Kidney (tissue), 14 donors: ENCODE measurements around the gene KLC1. TPM values are rescaled to one million over a fixed set of nuclear protein-coding genes. Genes with fewer than 3 reads are reported as not detected.
A peak's percentile ranks its signal among the peaks of the same experiment; 100 is the strongest.

ENCODE experiments used
- DNase-seq, 5 donors: peaks; one replicate each; pipeline ENCODE4 v3.0.0-alpha.2; 2013 to 2020
- FAIRE-seq: peaks from 2 replicates; lab custom pipeline; 2012; peaks lifted over from hg19 to GRCh38; lab: Jason Lieb, UNC
- H3K27ac ChIP-seq, 2 donors: one replicate each; pipeline ENCODE4 v1.7.0; 2013; ENCODE audit warnings: low read depth in 2 of 2, low read length in 2 of 2, inconsistent platforms in 1 of 2
- H3K27me3 ChIP-seq: one replicate; pipeline ENCODE4 v1.7.1; 2013; ENCODE audit warnings: low read length, inconsistent platforms; ENCODE audit not compliant: control insufficient read depth, insufficient read depth
- H3K36me3 ChIP-seq, 3 donors: one replicate each; pipeline versions ENCODE4 v1.7.0 to v1.7.1; 2013; ENCODE audit warnings: low read length in 3 of 3, control low read depth in 1 of 3, inconsistent platforms in 1 of 3; ENCODE audit not compliant: insufficient read depth in 3 of 3, control insufficient read depth in 2 of 3
- H3K4me1 ChIP-seq, 3 donors: one replicate each; pipeline versions ENCODE4 v1.7.0 to v1.7.1; 2013; ENCODE audit warnings: low read length in 3 of 3, inconsistent platforms in 1 of 3, low read depth in 1 of 3; ENCODE audit not compliant: control insufficient read depth in 2 of 3, insufficient read depth in 2 of 3
- H3K4me3 ChIP-seq, 3 donors: one replicate each; pipeline versions ENCODE4 v1.7.0 to v1.8.1; 2013; ENCODE audit warnings: low read length in 3 of 3, control low read depth in 1 of 3, inconsistent platforms in 1 of 3
- H3K9ac ChIP-seq, 3 donors: one replicate each; pipeline versions ENCODE4 v1.7.0 to v1.7.1; 2013; ENCODE audit warnings: low read length in 3 of 3, control low read depth in 1 of 3, inconsistent platforms in 1 of 3
- H3K9me3 ChIP-seq, 3 donors: one replicate each; pipeline versions ENCODE4 v1.7.0 to v1.7.1; 2013; ENCODE audit warnings: low read length in 3 of 3, control low read depth in 1 of 3, inconsistent platforms in 1 of 3; ENCODE audit not compliant: control insufficient read depth in 2 of 3, insufficient read depth in 1 of 3
- CTCF ChIP-seq: IDR thresholded peaks from 3 replicates; pipeline ENCODE4 v1.5.1; 2012; ENCODE audit warnings: mild to moderate bottlenecking, moderate library complexity, borderline replicate concordance; ENCODE audit not compliant: insufficient read depth; ENCODE audit errors: extremely low read depth
- intact Hi-C: fragments of 100-400 bp; cut with DNase I; formaldehyde crosslinking; loops from one replicate; pipeline ENCODE4 v1.11.1; 2022
- polyA plus RNA-seq: library from polyadenylated mRNA; stranded (reverse); fragments of 350-450 nt; fragmentation: Illumina TruSeq; extraction: RNeasy Lipid Tissue Mini Kit (QIAGEN cat#74804); gene quantifications from one replicate; pipeline ENCODE4 v1.2.3, GENCODE V29; 2014; ENCODE audit warnings: low read depth, low replicate concordance; ENCODE audit not compliant: insufficient read depth
- total RNA-seq: library from RNA; stranded (reverse); fragmentation: NEBNext Ultra II Directional; extraction: Animal tissue kit (Norgen Biotek cat#: 25700); gene quantifications from one replicate; pipeline ENCODE4 v1.2.1, GENCODE V29; 2021
- donor health status: control.
- donor health status: control.
- donor health status: control.
- donor health status: control.
- donor health status: control.
- donor health status: DM: yes; HTN: yes; CAD: no.
- donor health status: Normal renal cell carcinoma (clear cell type).

Gene KLC1
- total and polyA plus RNA-seq, 2 donors from 2014 or later: 49.8 to 152 TPM

GRCh38 chr14:103735815-103736545 lies 107.0 kb downstream of the KLC1 start:
- peaks cover 4 to 45% (median 16%) of the 10 kb centered on the region in 3 donors for H3K36me3 ChIP-seq
- DNase-seq (peak in 1 of 5 donors; percentile 76), FAIRE-seq (no peak)
- TF ChIP-seq CTCF: no peak
- H3K9me3 ChIP-seq: no peaks in the 10 kb centered on the region
- peaks cover 0 to 23% (median 16%) of the 10 kb centered on the region in 3 donors for H3K4me1 ChIP-seq
- peak overlapping the region; percentile 56 to 59 for H3K27ac ChIP-seq
- intact Hi-C loops: no loop called here
- H3K27me3 ChIP-seq: no peaks in the 10 kb centered on the region
- H3K9ac ChIP-seq: peak overlapping the region in 2 of 3 donors; percentile 14 to 25
- H3K4me3 ChIP-seq: no peak overlapping the region

GRCh38 chr14:103736546-103737431 lies 107.8 kb downstream of the KLC1 start:
- H3K9ac ChIP-seq: peak overlapping the region in 1 of 3 donors; percentile 14
- H3K27me3 ChIP-seq: no peaks in the 10 kb centered on the region
- no peak overlapping the region for H3K4me3 ChIP-seq
- DNase-seq (peak in 1 of 5 donors; percentile 76), FAIRE-seq (no peak)
- H3K36me3 ChIP-seq: peaks cover 4 to 45% (median 16%) of the 10 kb centered on the region in 3 donors
- H3K9me3 ChIP-seq: no peaks in the 10 kb centered on the region
- H3K27ac ChIP-seq: peak overlapping the region; percentile 59 to 73
- peaks cover 0 to 26% (median 16%) of the 10 kb centered on the region in 3 donors for H3K4me1 ChIP-seq
- TF ChIP-seq CTCF: no peak
- intact Hi-C loops: no loop called here

DNA sequence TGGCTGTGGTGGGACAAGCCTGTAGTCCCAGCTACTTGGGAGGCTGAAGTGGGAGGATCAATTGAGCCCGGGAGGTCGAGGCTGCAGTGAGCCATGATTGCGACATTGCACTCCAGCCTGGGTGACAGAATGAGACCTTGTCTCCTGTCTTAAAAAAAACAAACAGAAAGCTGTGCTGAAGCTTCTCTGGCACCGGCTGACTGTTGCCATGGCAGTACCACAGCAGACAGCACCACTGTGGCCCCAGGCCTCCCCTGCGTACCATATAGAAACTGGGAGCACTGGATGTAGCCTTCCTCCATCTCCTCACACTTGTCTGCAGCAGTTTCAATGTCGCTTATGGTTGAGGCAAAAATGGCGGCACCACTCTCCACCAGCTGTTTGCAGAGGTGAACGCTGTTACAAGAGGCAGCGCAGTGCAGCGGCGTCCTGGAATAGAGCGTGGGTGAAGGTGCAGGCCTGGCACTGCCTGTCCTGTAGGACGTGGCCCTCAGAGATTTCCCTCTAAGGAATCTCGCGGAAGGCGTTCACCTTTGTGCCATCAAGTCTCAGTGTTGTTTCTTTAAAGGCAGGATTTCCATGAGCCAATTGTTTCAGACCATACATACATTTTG lies 108.5 kb downstream of the KLC1 start:
- peaks cover 0 to 26% (median 16%) of the 10 kb centered on the region in 3 donors for H3K4me1 ChIP-seq
- intact Hi-C loops: no loop called here
- DNase-seq (peak in 1 of 5 donors; percentile 51), FAIRE-seq (no peak)
- H3K9me3 ChIP-seq: no peaks in the 10 kb centered on the region
- no peak overlapping the region for H3K27ac ChIP-seq
- no peak overlapping the region for H3K4me3 ChIP-seq
- H3K36me3 ChIP-seq: peaks cover 4 to 44% (median 16%) of the 10 kb centered on the region in 3 donors
- no peaks in the 10 kb centered on the region for H3K27me3 ChIP-seq
- no peak overlapping the region for H3K9ac ChIP-seq
- TF ChIP-seq CTCF: no peak
